Left ventricle myocardium inferior (tissue), 1 donor: ENCODE measurements around the gene BBLN. TPM values are rescaled to one million over a fixed set of nuclear protein-coding genes. Genes with fewer than 3 reads are reported as not detected.

Experiments used
- DNase-seq: peaks from one replicate; pipeline ENCODE4 v3.0.0-alpha.2; 2020
- H3K27ac ChIP-seq: fragments of 200-600 bp; replicated peaks from 2 replicates; pipeline ENCODE4 v1.8.0; 2021
- H3K27me3 ChIP-seq: fragments of 200-600 bp; 2 replicates; pipeline ENCODE4 v1.8.0; 2021; ENCODE audit warnings: low read depth
- H3K36me3 ChIP-seq: fragments of 200-600 bp; 2 replicates; pipeline ENCODE4 v1.8.0; 2021
- H3K4me1 ChIP-seq: fragments of 200-600 bp; 2 replicates; pipeline ENCODE4 v1.8.0; 2021
- H3K4me3 ChIP-seq: fragments of 200-600 bp; 2 replicates; pipeline ENCODE4 v1.8.0; 2021; ENCODE audit warnings: mild to moderate bottlenecking, moderate library complexity
- H3K9me3 ChIP-seq: fragments of 200-600 bp; replicated peaks from 2 replicates; pipeline ENCODE4 v1.8.0; 2021
- CTCF ChIP-seq: fragments of 200-600 bp; IDR thresholded peaks from 2 replicates; pipeline ENCODE4 v1.8.0; 2021; ENCODE audit warnings: antibody characterized with exemption, mild to moderate bottlenecking, borderline replicate concordance
- intact Hi-C: fragments of 100-400 bp; cut with micrococcal nuclease; formaldehyde crosslinking; loops from one replicate; pipeline ENCODE4 v1.11.0; 2022
- total RNA-seq: library from RNA; stranded (reverse); fragmentation: NEBNext Ultra II Directional; extraction: Animal tissue kit (Norgen Biotek cat#: 25700); gene quantifications from one replicate; pipeline ENCODE4 v1.2.1, GENCODE V29; 2021
- donor health status: DM: no; HTN: yes; CAD: no; lungs with severe emphysema.

BBLN gene
- total RNA-seq, 1 donor from 2014 or later = 52.5 TPM

- intact Hi-C loops = no loop called here
These were observed 30.7 kb downstream of the BBLN start for GRCh38 chr9:128190516-128191405.

GRCh38 chr9:128191406-128192046 is 31.5 kb downstream of the BBLN start, which contains the start of gene CIZ1:
TSS of gene CIZ1 (minus strand) at chr9:128191572. CDS start at chr9:128190857, 715 bp downstream.
- Histone ChIP-seq H3K27me3 (no peaks in the 10 kb centered on the region), H3K4me3 (peak within 1 kb of the TSS; percentile 80), H3K36me3 (peaks cover 29% of the 10 kb centered on the region), H3K27ac (peak within 1 kb of the TSS; percentile 89), H3K9me3 (no peaks in the 10 kb centered on the region), H3K4me1 (peaks cover 33% of the 10 kb centered on the region)
- DNase-seq = peak; percentile 83
- intact Hi-C loops = no loop called here
- peak; percentile 92 for TF ChIP-seq CTCF

More at GRCh38 chr9:128190516-128191405, 30.7 kb downstream of the BBLN start:
- Histone ChIP-seq H3K9me3 (no peaks in the 10 kb centered on the region), H3K36me3 (peaks cover 33% of the 10 kb centered on the region), H3K27me3 (no peaks in the 10 kb centered on the region), H3K27ac (peak overlapping the region; percentile 89), H3K4me1 (peaks cover 33% of the 10 kb centered on the region), H3K4me3 (peak overlapping the region; percentile 80)
- no peak for TF ChIP-seq CTCF
- no peak for DNase-seq

GRCh38 chr9:128192601-128193371 is 32.7 kb downstream of the BBLN start:
- Histone ChIP-seq H3K4me1 (peaks cover 33% of the 10 kb centered on the region), H3K4me3 (peak overlapping the region; percentile 80), H3K36me3 (peaks cover 20% of the 10 kb centered on the region), H3K9me3 (no peaks in the 10 kb centered on the region), H3K27ac (peak overlapping the region; percentile 89), H3K27me3 (no peaks in the 10 kb centered on the region)
- DNase-seq = peak; percentile 61
- intact Hi-C loops = no loop called here
- no peak for TF ChIP-seq CTCF

- Histone ChIP-seq H3K27me3 (no peaks in the 10 kb centered on the region), H3K4me1 (peaks cover 33% of the 10 kb centered on the region), H3K9me3 (no peaks in the 10 kb centered on the region), H3K36me3 (peaks cover 14% of the 10 kb centered on the region), H3K4me3 (peak overlapping the region; percentile 80), H3K27ac (peak overlapping the region; percentile 89)
- no peak for DNase-seq
- intact Hi-C loops = no loop called here
- TF ChIP-seq CTCF = no peak
These were observed 33.5 kb downstream of the BBLN start for GRCh38 chr9:128193469-128194096.
